Osteoblast (primary cell): ENCODE data around the gene UFC1. TPM values are rescaled to one million over a fixed set of nuclear protein-coding genes. Genes with fewer than 3 reads are reported as not detected.

Experiments used
- DNase-seq: peaks from one replicate; pipeline ENCODE4 v3.0.0; 2011; ENCODE audit warnings: low spot score, mixed read lengths; ENCODE audit not compliant: insufficient read length; ENCODE audit errors: missing footprints
- H2AFZ ChIP-seq: 2 replicates; pipeline ENCODE4 v1.6.0; 2011; ENCODE audit warnings: mild to moderate bottlenecking, low read length
- H3K27ac ChIP-seq: 2 replicates; pipeline ENCODE4 v1.5.1; 2011; ENCODE audit warnings: mild to moderate bottlenecking, low read depth, low read length, moderate library complexity
- H3K27me3 ChIP-seq: 2 replicates; pipeline ENCODE4 v1.6.0; 2012; ENCODE audit warnings: mild to moderate bottlenecking, control low read depth, inconsistent platforms, low read length, moderate library complexity; ENCODE audit not compliant: insufficient read depth
- H3K36me3 ChIP-seq: 2 replicates; pipeline ENCODE4 v1.5.1; 2011; ENCODE audit warnings: mild to moderate bottlenecking, low read length, control low read depth, moderate library complexity; ENCODE audit not compliant: insufficient read depth
- H3K4me1 ChIP-seq: 2 replicates; pipeline ENCODE4 v1.5.1; 2011; ENCODE audit warnings: mild to moderate bottlenecking, low read length, control low read depth, moderate library complexity; ENCODE audit not compliant: insufficient read depth
- H3K4me2 ChIP-seq: 2 replicates; pipeline ENCODE4 v1.6.0; 2011; ENCODE audit warnings: mild to moderate bottlenecking, low read length; ENCODE audit not compliant: insufficient read depth
- H3K4me3 ChIP-seq: fragments of 200-600 bp; sonication (generic); 3 replicates; pipeline ENCODE4 v1.5.1; 2012; ENCODE audit warnings: mild to moderate bottlenecking, low read length, inconsistent platforms; ENCODE audit not compliant: insufficient read depth
- H3K79me2 ChIP-seq: 2 replicates; pipeline ENCODE4 v1.6.0; 2012; ENCODE audit warnings: mild to moderate bottlenecking, low read length, control low read depth, inconsistent platforms; ENCODE audit not compliant: insufficient read depth
- H3K9me3 ChIP-seq: 2 replicates; pipeline ENCODE4 v1.5.1; 2011; ENCODE audit warnings: low read depth, low read length, control low read depth
- H4K20me1 ChIP-seq: 2 replicates; pipeline ENCODE4 v1.6.0; 2012; ENCODE audit warnings: mild to moderate bottlenecking, low read length, control low read depth; ENCODE audit not compliant: insufficient read depth
- CTCF ChIP-seq: IDR thresholded peaks from 2 replicates; pipeline ENCODE4 v1.5.1; 2011; ENCODE audit warnings: mild to moderate bottlenecking, low read depth, low read length, moderate library complexity; ENCODE audit errors: extremely low read depth
- total RNA-seq: library from RNA; depleted of rRNA; stranded (reverse); fragments of >200 nt; gene quantifications from 2 replicates; pipeline ENCODE4 v1.2.3, GENCODE V29; 2012

Gene UFC1
- total RNA-seq, 1 donor = 95.2 TPM

GRCh38 chr1:161176468-161177111, 22.8 kb downstream of the UFC1 start:
- TF ChIP-seq CTCF = no peak
- peaks cover 36% of the 10 kb centered on the region for H3K36me3 ChIP-seq
- H3K27me3 ChIP-seq = no peaks in the 10 kb centered on the region
- peak overlapping the region; percentile 99 for H2AFZ ChIP-seq
- peaks cover 27% of the 10 kb centered on the region for H3K4me1 ChIP-seq
- peaks cover 3% of the 10 kb centered on the region for H4K20me1 ChIP-seq
- H3K27ac ChIP-seq = peak overlapping the region; percentile 96
- no peak for DNase-seq
- H3K9me3 ChIP-seq = no peaks in the 10 kb centered on the region
- H3K4me2 ChIP-seq = peak overlapping the region; percentile 99
- peaks cover 20% of the 10 kb centered on the region for H3K79me2 ChIP-seq
- peak overlapping the region; percentile 98 for H3K4me3 ChIP-seq

GRCh38 chr1:161177112-161177935, 23.5 kb downstream of the UFC1 start, which contains the start of gene B4GALT3:
Gene B4GALT3 (minus strand): TSS chr1:161177507. CDS start chr1:161176060, 1,447 bp downstream.
- no peaks in the 10 kb centered on the region for H3K27me3 ChIP-seq
- H3K4me1 ChIP-seq = peaks cover 29% of the 10 kb centered on the region
- no peaks in the 10 kb centered on the region for H3K9me3 ChIP-seq
- H4K20me1 ChIP-seq = peaks cover 3% of the 10 kb centered on the region
- peaks cover 16% of the 10 kb centered on the region for H3K79me2 ChIP-seq
- TF ChIP-seq CTCF = no peak
- peak within 1 kb of the TSS; percentile 98 for H3K4me3 ChIP-seq
- H2AFZ ChIP-seq = peak within 1 kb of the TSS; percentile 99
- H3K36me3 ChIP-seq = peaks cover 29% of the 10 kb centered on the region
- peak within 1 kb of the TSS; percentile 96 for H3K27ac ChIP-seq
- H3K4me2 ChIP-seq = peak within 1 kb of the TSS; percentile 99
- peak; percentile 98 for DNase-seq

- DNase-seq = no peak
- peak overlapping the region; percentile 96 for H3K27ac ChIP-seq
- H3K4me2 ChIP-seq = peak overlapping the region; percentile 99
- no peak for TF ChIP-seq CTCF
- H3K27me3 ChIP-seq = no peaks in the 10 kb centered on the region
- H3K79me2 ChIP-seq = peaks cover 16% of the 10 kb centered on the region
- peaks cover 3% of the 10 kb centered on the region for H4K20me1 ChIP-seq
- H3K9me3 ChIP-seq = no peaks in the 10 kb centered on the region
- peaks cover 27% of the 10 kb centered on the region for H3K4me1 ChIP-seq
- H3K36me3 ChIP-seq = peaks cover 25% of the 10 kb centered on the region
- H2AFZ ChIP-seq = peak overlapping the region; percentile 99
- H3K4me3 ChIP-seq = peak overlapping the region; percentile 98
These were observed 24.1 kb downstream of the UFC1 start for GRCh38 chr1:161177936-161178244.

GRCh38 chr1:161179698-161180097, 25.9 kb downstream of the UFC1 start:
- H2AFZ ChIP-seq = no peak overlapping the region
- H3K4me2 ChIP-seq = no peak overlapping the region
- H3K9me3 ChIP-seq = no peaks in the 10 kb centered on the region
- peaks cover 17% of the 10 kb centered on the region for H3K4me1 ChIP-seq
- H4K20me1 ChIP-seq = peaks cover 3% of the 10 kb centered on the region
- no peak overlapping the region for H3K4me3 ChIP-seq
- peaks cover 12% of the 10 kb centered on the region for H3K36me3 ChIP-seq
- H3K27ac ChIP-seq = no peak overlapping the region
- DNase-seq = no peak
- no peaks in the 10 kb centered on the region for H3K27me3 ChIP-seq
- peaks cover 16% of the 10 kb centered on the region for H3K79me2 ChIP-seq
- no peak for TF ChIP-seq CTCF
